GM19043 (cell line): ENCODE measurements around the gene GRB10.
A peak's percentile ranks its signal among the peaks of the same experiment; 100 is the strongest.

Experiments
- ATAC-seq: cut with Tn5 transposase; IDR thresholded peaks from one replicate; pipeline ENCODE4 v1.9.1; 2021; ENCODE audit warnings: low read depth; ENCODE audit not compliant: unreplicated experiment

GRB10 gene

GRCh38 chr7:50697748-50698147 lies 84.9 kb downstream of the GRB10 start:
- ATAC-seq = no peak

GRCh38 chr7:50696810-50697582 lies 85.7 kb downstream of the GRB10 start:
- ATAC-seq = peak; percentile 57

GRCh38 chr7:50695026-50695425 lies 87.7 kb downstream of the GRB10 start:
- ATAC-seq = no peak

- ATAC-seq = no peak
These were observed 89.1 kb downstream of the GRB10 start for GRCh38 chr7:50693455-50694130.

GRCh38 chr7:50690541-50691011 lies 92.1 kb downstream of the GRB10 start:
- ATAC-seq = no peak

- ATAC-seq = no peak
These were observed 94.5 kb downstream of the GRB10 start for GRCh38 chr7:50688226-50688590.

GRCh38 chr7:50687575-50688225 lies 95.0 kb downstream of the GRB10 start:
- no peak for ATAC-seq

- no peak for ATAC-seq
These were observed 95.6 kb downstream of the GRB10 start for GRCh38 chr7:50687096-50687495.

- ATAC-seq = no peak
These were observed 97.3 kb downstream of the GRB10 start for GRCh38 chr7:50685135-50686065.

GRCh38 chr7:50684713-50685075 lies 98.0 kb downstream of the GRB10 start:
- ATAC-seq = no peak

- no peak for ATAC-seq
These were observed 98.5 kb downstream of the GRB10 start for GRCh38 chr7:50684011-50684712.

GRCh38 chr7:50682573-50682972 lies 100.1 kb downstream of the GRB10 start:
- no peak for ATAC-seq

GRCh38 chr7:50682079-50682478 lies 100.6 kb downstream of the GRB10 start:
- no peak for ATAC-seq

- no peak for ATAC-seq
These were observed 101.2 kb downstream of the GRB10 start for GRCh38 chr7:50681432-50682045.

- peak; percentile 61 for ATAC-seq
These were observed 103.3 kb downstream of the GRB10 start for GRCh38 chr7:50679218-50680007.

GRCh38 chr7:50678586-50678985 lies 104.1 kb downstream of the GRB10 start:
- no peak for ATAC-seq

GRCh38 chr7:50677638-50677996 lies 105.1 kb downstream of the GRB10 start:
- no peak for ATAC-seq

GRCh38 chr7:50676740-50677637 lies 105.7 kb downstream of the GRB10 start:
- no peak for ATAC-seq
